ENCODE data around the gene SAMHD1. TPM values are rescaled to one million over a fixed set of nuclear protein-coding genes. Genes with fewer than 3 reads are reported as not detected.

The SAMHD1 gene
- total RNA-seq, 3 donors from 2014 or later (not counting 1 experiment from before 2014, with no cell fraction given), result 237 to 279 (median 270) TPM

DNA sequence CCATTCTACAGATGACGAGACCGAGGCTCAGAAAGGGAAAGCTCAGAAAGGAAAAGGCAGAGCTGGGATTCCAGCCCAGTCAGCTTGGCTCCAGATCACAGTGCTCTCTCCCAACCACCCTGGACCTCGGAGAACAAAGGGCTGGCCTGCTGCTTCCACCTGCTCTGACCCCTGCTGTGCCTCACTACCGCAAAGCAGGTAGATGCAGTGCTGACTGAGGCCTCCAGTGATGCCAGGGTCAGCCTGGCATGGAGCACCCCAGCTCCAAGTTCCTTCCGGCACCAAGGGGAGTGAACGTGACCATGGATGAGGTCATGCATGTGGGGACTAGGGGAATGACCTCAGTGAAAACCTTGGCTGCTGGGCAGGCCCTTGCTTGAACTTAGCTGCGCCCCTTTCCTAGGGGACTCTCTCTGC lies 96.3 kb downstream of the SAMHD1 start:
- no peaks in the 10 kb centered on the region for H3K36me3 Mint-ChIP-seq
- H3K4me1 Mint-ChIP-seq, result peaks cover 0 to 13% of the 10 kb centered on the region in 2 donors
- Histone ChIP-seq H3K4me3 (ENCODE audit: low read length) (no peak overlapping the region), H3K27me3 (ENCODE audit: control insufficient read depth, insufficient read depth, low read length) (no peaks in the 10 kb centered on the region), H3K4me1 (ENCODE audit: control insufficient read depth, insufficient read depth, low read length) (no peaks in the 10 kb centered on the region), H3K9me3 (ENCODE audit: control insufficient read depth, insufficient read depth, low read length) (no peaks in the 10 kb centered on the region), H3K27ac (ENCODE audit: low read length) (no peak overlapping the region), H3K36me3 (ENCODE audit: control insufficient read depth, insufficient read depth, low read length) (no peaks in the 10 kb centered on the region)
- H3K27me3 Mint-ChIP-seq (ENCODE audit: low read depth in 2 of 2), result no peaks in the 10 kb centered on the region
- intact Hi-C loops (cut with micrococcal nuclease), result no loop called here
- H3K4me3 Mint-ChIP-seq, result no peak overlapping the region
- H3K27ac Mint-ChIP-seq, result no peak overlapping the region
- DNase-seq (no peak), ATAC-seq (no peak)
- no peaks in the 10 kb centered on the region for H3K9me3 Mint-ChIP-seq
- WGBS (ENCODE audit: insufficient coverage), result 92% methylated on average over 7 of the region's 7 CpGs
- TF ChIP-seq CTCF (IDR thresholded peaks at IDR 0.05), result no peak

DNA sequence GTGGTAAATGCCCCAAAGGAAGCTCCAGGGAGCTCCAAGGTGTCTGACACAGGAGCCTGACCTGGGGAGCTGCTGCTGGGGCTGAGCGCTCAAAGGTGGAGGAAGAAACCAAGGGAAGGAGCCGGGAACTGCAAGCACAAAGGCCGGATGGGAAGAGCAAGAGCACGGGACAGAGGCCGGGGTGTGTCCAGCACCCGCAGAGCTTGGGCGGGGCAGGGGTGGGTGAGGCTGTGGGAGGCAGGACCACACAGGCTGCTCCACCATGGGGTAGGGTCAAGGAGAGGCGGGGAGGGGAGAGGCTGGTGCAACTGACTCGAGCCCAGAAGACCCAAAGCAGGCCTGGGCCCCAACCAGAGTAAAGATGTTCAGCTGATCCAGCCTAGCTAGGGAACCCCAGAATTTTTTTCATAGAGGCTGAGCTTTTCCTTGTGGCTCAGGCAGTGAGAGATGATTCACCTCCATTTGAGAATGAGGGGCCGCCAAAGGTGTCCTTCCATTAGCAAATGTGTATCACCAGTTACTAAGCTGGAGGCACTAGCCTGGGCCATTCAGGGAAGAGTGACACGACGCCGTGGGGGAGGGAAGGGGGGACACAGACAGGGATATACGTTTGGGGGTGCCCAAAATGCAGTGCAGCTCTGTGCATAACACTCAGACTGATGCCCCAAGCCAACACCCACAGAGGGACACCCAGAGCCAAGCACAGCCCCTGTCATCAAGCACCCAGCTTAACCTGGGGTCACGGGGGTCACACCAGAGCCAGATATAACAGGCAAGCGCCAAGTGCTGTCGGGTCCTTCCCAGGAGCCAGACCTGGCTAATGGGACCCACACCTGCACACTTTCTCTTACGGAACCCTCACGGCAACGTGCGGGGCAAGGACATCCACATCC lies 96.9 kb downstream of the SAMHD1 start:
- Histone ChIP-seq H3K9me3 (ENCODE audit: control insufficient read depth, insufficient read depth, low read length) (no peaks in the 10 kb centered on the region), H3K36me3 (ENCODE audit: control insufficient read depth, insufficient read depth, low read length) (no peaks in the 10 kb centered on the region), H3K4me1 (ENCODE audit: control insufficient read depth, insufficient read depth, low read length) (no peaks in the 10 kb centered on the region), H3K27ac (ENCODE audit: low read length) (no peak overlapping the region), H3K4me3 (ENCODE audit: low read length) (no peak overlapping the region), H3K27me3 (ENCODE audit: control insufficient read depth, insufficient read depth, low read length) (no peaks in the 10 kb centered on the region)
- no peak for TF ChIP-seq CTCF (IDR thresholded peaks at IDR 0.05)
- WGBS (ENCODE audit: insufficient coverage), result 91% methylated on average over 21 of the region's 21 CpGs
- H3K9me3 Mint-ChIP-seq, result no peaks in the 10 kb centered on the region
- no peak overlapping the region for H3K27ac Mint-ChIP-seq
- intact Hi-C loops (cut with micrococcal nuclease), result no loop called here
- H3K36me3 Mint-ChIP-seq, result no peaks in the 10 kb centered on the region
- no peak overlapping the region for H3K4me3 Mint-ChIP-seq
- DNase-seq, result no peak
- no peak for ATAC-seq
- H3K27me3 Mint-ChIP-seq (ENCODE audit: low read depth in 2 of 2), result no peaks in the 10 kb centered on the region
- peaks cover 0 to 9% of the 10 kb centered on the region in 2 donors for H3K4me1 Mint-ChIP-seq

GRCh38 chr20:36852187-36852586 lies 99.3 kb downstream of the SAMHD1 start:
- peaks cover 0 to 8% of the 10 kb centered on the region in 2 donors for H3K4me1 Mint-ChIP-seq
- Histone ChIP-seq H3K9me3 (ENCODE audit: control insufficient read depth, insufficient read depth, low read length) (no peaks in the 10 kb centered on the region), H3K4me3 (ENCODE audit: low read length) (no peak overlapping the region), H3K27me3 (ENCODE audit: control insufficient read depth, insufficient read depth, low read length) (no peaks in the 10 kb centered on the region), H3K4me1 (ENCODE audit: control insufficient read depth, insufficient read depth, low read length) (no peaks in the 10 kb centered on the region), H3K36me3 (ENCODE audit: control insufficient read depth, insufficient read depth, low read length) (no peaks in the 10 kb centered on the region), H3K27ac (ENCODE audit: low read length) (peak overlapping the region; percentile 46)
- no peak overlapping the region for H3K4me3 Mint-ChIP-seq
- 91% methylated on average over 12 of the region's 12 CpGs for WGBS (ENCODE audit: insufficient coverage)
- no peak for ATAC-seq
- no peaks in the 10 kb centered on the region for H3K27me3 Mint-ChIP-seq (ENCODE audit: low read depth in 2 of 2)
- no peaks in the 10 kb centered on the region for H3K36me3 Mint-ChIP-seq
- no peak for DNase-seq
- no peak for TF ChIP-seq CTCF (IDR thresholded peaks at IDR 0.05)
- no peaks in the 10 kb centered on the region for H3K9me3 Mint-ChIP-seq
- H3K27ac Mint-ChIP-seq, result no peak overlapping the region
- intact Hi-C loops (cut with micrococcal nuclease), result no loop called here

Measured in natural killer cell (primary cell).